Thoracic aorta (tissue), 2 donors: ENCODE results near the gene ANP32B. TPM values are rescaled to one million over a fixed set of nuclear protein-coding genes. Genes with fewer than 3 reads are reported as not detected.

Source experiments
- ATAC-seq: fragments of 150-250 bp; one replicate; pipeline ENCODE4 v1.8.0; 2017; ENCODE audit warnings: low read depth; ENCODE audit not compliant: insufficient number of reproducible peaks, low FRiP score
- DNase-seq: peaks from one replicate; pipeline ENCODE4 v3.0.0-alpha.2; 2020; ENCODE audit warnings: low spot score
- H3K27ac ChIP-seq, 2 donors: fragments of 200-600 bp; sonication (generic); 1 replicate in 1 of 2; 2 replicates in 1 of 2; pipeline ENCODE4 v1.5.1; 2016; ENCODE audit warnings: mild to moderate bottlenecking in 2 of 2, moderate library complexity in 2 of 2
- H3K27me3 ChIP-seq: fragments of 200-600 bp; sonication (generic); replicated peaks from 2 replicates; pipeline ENCODE4 v1.6.0; 2016; ENCODE audit warnings: mild to moderate bottlenecking; ENCODE audit not compliant: insufficient read depth
- H3K36me3 ChIP-seq: fragments of 200-600 bp; sonication (generic); one replicate; pipeline ENCODE4 v1.5.1; 2016
- H3K4me1 ChIP-seq, 2 donors: fragments of 200-600 bp; sonication (generic); 1 replicate in 1 of 2; 2 replicates in 1 of 2; pipeline versions ENCODE4 v1.5.1 to v1.6.0; 2016; ENCODE audit warnings: low read depth in 2 of 2, mild to moderate bottlenecking in 1 of 2; ENCODE audit not compliant: control insufficient read depth in 1 of 2
- H3K4me3 ChIP-seq: fragments of 200-600 bp; sonication (generic); 2 replicates; pipeline ENCODE4 v1.5.1; 2016; ENCODE audit warnings: mild to moderate bottlenecking
- H3K9me3 ChIP-seq: fragments of 200-600 bp; sonication (generic); 2 replicates; pipeline ENCODE4 v1.5.1; 2016
- CTCF ChIP-seq: fragments of 200-600 bp; sonication (generic); IDR thresholded peaks from one replicate; pipeline ENCODE4 v1.5.1; 2019; ENCODE audit warnings: antibody characterized with exemption
- total RNA-seq, 2 donors: library from RNA; depleted of rRNA; stranded (reverse); fragments of >200 nt; gene quantifications; one replicate each; pipeline versions ENCODE4 v1.1.0 to v1.2.3, GENCODE V29; 2016

Gene ANP32B
- total RNA-seq, 2 donors from 2014 or later = 23.3 to 65.7 TPM

GRCh38 chr9:98040212-98040611, 57.1 kb downstream of the ANP32B start:
- no peak overlapping the region for H3K4me3 ChIP-seq
- H3K27ac ChIP-seq = no peak overlapping the region
- DNase-seq = no peak

GRCh38 chr9:98043915-98044314, 60.8 kb downstream of the ANP32B start:
- no peaks in the 10 kb centered on the region for H3K27me3 ChIP-seq
- no peaks in the 10 kb centered on the region for H3K36me3 ChIP-seq
- H3K4me1 ChIP-seq = no peaks in the 10 kb centered on the region
- ATAC-seq (no peak), DNase-seq (no peak)
- TF ChIP-seq CTCF = no peak
- H3K9me3 ChIP-seq = no peaks in the 10 kb centered on the region
- no peak overlapping the region for H3K27ac ChIP-seq
- no peak overlapping the region for H3K4me3 ChIP-seq

More at GRCh38 chr9:98040212-98040611, 57.1 kb downstream of the ANP32B start:
- Histone ChIP-seq H3K9me3 (no peaks in the 10 kb centered on the region), H3K27me3 (no peaks in the 10 kb centered on the region), H3K4me1 (peaks cover 15 to 20% of the 10 kb centered on the region in 2 donors), H3K36me3 (no peaks in the 10 kb centered on the region)
- no peak for TF ChIP-seq CTCF
- ATAC-seq = no peak

GRCh38 chr9:98045234-98046179, 62.4 kb downstream of the ANP32B start:
- Histone ChIP-seq H3K27ac (no peak overlapping the region), H3K9me3 (no peaks in the 10 kb centered on the region), H3K4me1 (no peaks in the 10 kb centered on the region), H3K4me3 (peak overlapping the region; percentile 21), H3K36me3 (no peaks in the 10 kb centered on the region), H3K27me3 (no peaks in the 10 kb centered on the region)
- DNase-seq = no peak
- no peak for ATAC-seq
- no peak for TF ChIP-seq CTCF

GRCh38 chr9:98046180-98046543, 63.0 kb downstream of the ANP32B start:
- DNase-seq (no peak), ATAC-seq (no peak)
- no peak overlapping the region for H3K4me3 ChIP-seq
- no peaks in the 10 kb centered on the region for H3K4me1 ChIP-seq
- no peak for TF ChIP-seq CTCF
- H3K36me3 ChIP-seq = no peaks in the 10 kb centered on the region
- H3K27ac ChIP-seq = no peak overlapping the region
- H3K9me3 ChIP-seq = no peaks in the 10 kb centered on the region
- no peaks in the 10 kb centered on the region for H3K27me3 ChIP-seq

GRCh38 chr9:98047002-98047401, 63.9 kb downstream of the ANP32B start:
- Histone ChIP-seq H3K27me3 (no peaks in the 10 kb centered on the region), H3K9me3 (no peaks in the 10 kb centered on the region), H3K4me1 (no peaks in the 10 kb centered on the region), H3K27ac (no peak overlapping the region), H3K4me3 (no peak overlapping the region), H3K36me3 (no peaks in the 10 kb centered on the region)
- DNase-seq (no peak), ATAC-seq (no peak)
- TF ChIP-seq CTCF = no peak
